ENCODE data around the gene DHRS13.
A peak's percentile ranks its signal among the peaks of the same experiment; 100 is the strongest.

DHRS13 gene, protein sequence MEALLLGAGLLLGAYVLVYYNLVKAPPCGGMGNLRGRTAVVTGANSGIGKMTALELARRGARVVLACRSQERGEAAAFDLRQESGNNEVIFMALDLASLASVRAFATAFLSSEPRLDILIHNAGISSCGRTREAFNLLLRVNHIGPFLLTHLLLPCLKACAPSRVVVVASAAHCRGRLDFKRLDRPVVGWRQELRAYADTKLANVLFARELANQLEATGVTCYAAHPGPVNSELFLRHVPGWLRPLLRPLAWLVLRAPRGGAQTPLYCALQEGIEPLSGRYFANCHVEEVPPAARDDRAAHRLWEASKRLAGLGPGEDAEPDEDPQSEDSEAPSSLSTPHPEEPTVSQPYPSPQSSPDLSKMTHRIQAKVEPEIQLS

DNA sequence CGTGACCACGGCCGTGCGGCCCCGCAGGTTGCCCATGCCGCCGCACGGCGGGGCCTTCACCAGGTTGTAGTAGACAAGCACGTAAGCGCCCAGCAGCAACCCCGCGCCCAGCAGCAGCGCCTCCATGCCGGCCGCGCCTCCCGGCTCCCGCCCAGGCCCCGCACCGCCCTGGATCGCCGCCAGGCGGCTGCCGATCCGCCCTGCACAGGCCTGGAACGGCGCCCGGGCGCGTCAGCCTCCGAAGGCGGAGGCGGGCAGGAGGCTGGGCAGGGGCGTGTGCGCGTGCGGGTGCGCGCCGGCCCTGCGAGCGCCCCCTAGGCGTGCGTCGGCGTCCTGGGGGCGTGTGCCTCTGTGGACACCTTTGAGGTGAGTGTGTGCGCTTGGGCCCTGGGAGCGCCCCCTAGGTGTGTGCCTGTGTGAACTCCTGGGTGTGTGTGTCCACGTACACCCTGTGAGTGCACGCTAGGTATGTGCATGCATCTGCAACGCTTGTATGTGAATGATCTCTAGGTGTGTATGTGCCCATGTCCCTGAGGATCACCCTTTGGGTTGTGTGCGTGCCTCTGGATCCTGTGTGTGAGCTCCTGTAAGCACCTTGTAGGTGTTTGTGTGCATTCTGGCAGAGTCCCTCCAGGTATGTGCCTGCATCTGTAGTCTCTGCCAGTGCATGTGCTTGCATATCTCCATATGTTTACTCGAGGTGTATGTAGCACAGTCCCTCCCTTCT lies at the start of gene DHRS13:
DHRS13 (minus strand) TSS at position 261 of the 727 bp plus-strand sequence; CDS start at position 126, 135 bp downstream.
- peak within 1 kb of the TSS; percentile 58 for H3K4me3 ChIP-seq (ENCODE audit: low read length)
- peak; percentile 74 for DNase-seq (ENCODE audit: low read depth)
- TF ChIP-seq, protein P1, sequence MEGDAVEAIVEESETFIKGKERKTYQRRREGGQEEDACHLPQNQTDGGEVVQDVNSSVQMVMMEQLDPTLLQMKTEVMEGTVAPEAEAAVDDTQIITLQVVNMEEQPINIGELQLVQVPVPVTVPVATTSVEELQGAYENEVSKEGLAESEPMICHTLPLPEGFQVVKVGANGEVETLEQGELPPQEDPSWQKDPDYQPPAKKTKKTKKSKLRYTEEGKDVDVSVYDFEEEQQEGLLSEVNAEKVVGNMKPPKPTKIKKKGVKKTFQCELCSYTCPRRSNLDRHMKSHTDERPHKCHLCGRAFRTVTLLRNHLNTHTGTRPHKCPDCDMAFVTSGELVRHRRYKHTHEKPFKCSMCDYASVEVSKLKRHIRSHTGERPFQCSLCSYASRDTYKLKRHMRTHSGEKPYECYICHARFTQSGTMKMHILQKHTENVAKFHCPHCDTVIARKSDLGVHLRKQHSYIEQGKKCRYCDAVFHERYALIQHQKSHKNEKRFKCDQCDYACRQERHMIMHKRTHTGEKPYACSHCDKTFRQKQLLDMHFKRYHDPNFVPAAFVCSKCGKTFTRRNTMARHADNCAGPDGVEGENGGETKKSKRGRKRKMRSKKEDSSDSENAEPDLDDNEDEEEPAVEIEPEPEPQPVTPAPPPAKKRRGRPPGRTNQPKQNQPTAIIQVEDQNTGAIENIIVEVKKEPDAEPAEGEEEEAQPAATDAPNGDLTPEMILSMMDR (conservative IDR thresholded peaks at IDR 0.05; ENCODE audit: low read length), result peak; percentile 42

DNA sequence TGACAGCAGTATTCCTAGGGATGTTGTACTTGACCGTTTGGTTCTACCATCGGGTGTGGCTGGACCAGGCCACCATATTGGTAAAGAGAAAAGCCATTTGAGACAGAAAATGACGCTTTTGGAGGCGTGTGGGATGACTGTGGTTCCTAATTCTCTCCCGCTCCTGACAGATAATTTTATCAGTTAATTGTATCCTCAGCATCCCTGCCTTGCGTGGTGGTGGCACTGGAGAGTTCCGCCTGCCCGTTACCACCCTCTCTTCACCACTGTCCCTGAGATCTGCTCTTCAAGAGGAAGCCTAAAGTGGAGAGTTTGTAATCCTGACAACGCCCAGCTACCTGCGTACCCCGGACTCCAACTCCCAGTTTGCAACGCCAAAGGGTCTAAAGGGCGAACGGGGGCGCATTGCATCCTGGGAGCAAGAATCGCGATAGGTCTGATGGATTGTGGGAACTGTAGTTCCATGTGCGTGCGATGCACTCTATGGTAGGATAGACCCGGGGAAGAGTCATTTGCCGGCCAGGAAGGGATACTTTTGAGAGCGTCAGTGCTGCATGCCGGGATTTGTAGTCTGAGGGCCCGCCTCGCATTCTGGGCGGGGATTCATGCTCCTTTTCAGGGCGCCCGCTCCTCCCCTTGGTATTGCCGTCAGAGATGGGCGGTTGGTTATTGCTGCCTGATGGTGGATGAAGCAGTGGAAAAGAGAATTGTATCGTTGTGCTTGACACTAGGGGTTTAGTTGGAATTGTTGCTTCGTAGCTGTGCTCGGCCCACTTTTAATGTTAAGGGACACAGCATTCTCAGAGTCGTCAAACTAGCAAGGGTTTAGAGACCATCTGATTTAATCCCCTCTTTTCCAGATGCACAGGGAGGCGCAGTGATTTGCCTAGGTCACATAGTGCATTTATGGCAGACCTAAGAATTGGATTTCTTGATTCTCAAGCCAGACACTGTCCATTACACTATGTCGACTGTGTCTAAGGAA lies 49.4 kb upstream of the DHRS13 start:
- H3K4me3 ChIP-seq (ENCODE audit: low read length), result peak overlapping the region; percentile 94
- DNase-seq (ENCODE audit: low read depth), result peak; percentile 99
- TF ChIP-seq, protein P1 (conservative IDR thresholded peaks at IDR 0.05; ENCODE audit: low read length), result no peak

DNA sequence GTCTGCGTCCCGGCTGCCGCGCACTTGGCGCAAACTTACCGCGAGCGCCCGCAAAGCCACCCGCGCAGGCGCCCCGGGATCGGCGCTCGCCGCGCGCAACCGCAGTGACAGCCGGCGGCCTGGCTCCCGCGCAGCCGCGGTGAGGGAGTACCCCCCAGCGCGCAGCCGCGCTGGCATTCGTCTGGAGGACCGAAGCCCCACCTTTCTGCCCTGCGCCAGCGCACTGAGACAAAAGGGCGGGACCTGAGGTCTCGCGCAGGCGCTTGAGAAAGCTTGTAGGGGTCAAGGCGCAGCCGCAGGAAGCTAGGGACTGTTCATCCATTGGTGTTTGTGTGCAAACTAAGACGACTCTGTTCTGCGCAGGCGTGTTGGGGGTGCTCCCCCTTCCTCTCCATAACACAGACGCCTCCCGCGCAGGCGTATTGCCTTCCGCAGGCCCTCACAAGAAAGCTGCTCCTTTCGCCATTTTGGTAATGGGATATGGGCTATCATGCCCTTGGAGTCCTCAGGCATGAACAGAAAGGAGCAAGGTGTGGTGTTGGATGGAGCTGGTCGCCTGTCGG lies 48.6 kb upstream of the DHRS13 start, which contains the start of gene PHF12:
PHF12 (minus strand) TSS at position 91 of the 563 bp plus-strand sequence. CDS start 558 bp downstream, outside the sequence.
- peak; percentile 100 for DNase-seq (ENCODE audit: low read depth)
- TF ChIP-seq, protein P1 (conservative IDR thresholded peaks at IDR 0.05; ENCODE audit: low read length), result no peak

DNA sequence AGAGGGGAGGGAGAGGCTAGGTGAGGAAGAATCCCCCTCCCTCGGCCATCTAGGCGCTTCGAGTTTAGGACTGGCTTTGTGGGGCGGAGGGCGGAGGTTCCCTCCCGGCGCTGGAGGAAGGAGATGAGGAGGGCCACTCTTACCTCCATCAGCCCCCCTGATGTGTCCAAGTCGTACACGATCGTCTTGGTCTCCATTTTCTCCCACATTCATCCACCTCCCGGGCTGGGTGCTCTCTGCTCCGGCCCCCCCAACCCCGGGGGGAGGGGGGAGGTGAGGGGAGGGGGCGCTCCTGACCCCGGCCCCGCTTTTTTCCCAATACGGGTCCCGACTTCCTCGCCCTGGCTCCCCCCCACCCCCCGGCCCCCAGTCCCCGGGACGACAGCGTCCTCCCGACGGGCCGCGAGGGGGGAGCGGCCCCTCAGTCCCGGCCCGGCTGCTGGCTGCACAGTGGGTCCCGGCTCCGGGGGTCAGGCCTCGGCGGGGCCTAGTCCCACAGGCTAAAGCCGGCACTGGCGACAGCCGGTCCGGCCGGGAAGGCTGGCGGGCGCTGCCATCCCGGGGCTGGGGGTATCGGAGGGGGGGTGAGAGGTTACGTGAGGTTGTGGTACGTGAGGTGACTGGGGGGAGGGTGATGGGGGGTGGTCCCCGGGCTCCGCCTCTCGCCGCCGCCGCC lies 48.0 kb upstream of the DHRS13 start:
- no peak for DNase-seq (ENCODE audit: low read depth)
- TF ChIP-seq, protein P1 (conservative IDR thresholded peaks at IDR 0.05; ENCODE audit: low read length), result no peak
- peak overlapping the region; percentile 92 for H3K4me3 ChIP-seq (ENCODE audit: low read length)

More for the DNA sequence above, 48.6 kb upstream of the DHRS13 start, which contains the start of gene PHF12:
- peak within 1 kb of the TSS; percentile 94 for H3K4me3 ChIP-seq (ENCODE audit: low read length)

DNA sequence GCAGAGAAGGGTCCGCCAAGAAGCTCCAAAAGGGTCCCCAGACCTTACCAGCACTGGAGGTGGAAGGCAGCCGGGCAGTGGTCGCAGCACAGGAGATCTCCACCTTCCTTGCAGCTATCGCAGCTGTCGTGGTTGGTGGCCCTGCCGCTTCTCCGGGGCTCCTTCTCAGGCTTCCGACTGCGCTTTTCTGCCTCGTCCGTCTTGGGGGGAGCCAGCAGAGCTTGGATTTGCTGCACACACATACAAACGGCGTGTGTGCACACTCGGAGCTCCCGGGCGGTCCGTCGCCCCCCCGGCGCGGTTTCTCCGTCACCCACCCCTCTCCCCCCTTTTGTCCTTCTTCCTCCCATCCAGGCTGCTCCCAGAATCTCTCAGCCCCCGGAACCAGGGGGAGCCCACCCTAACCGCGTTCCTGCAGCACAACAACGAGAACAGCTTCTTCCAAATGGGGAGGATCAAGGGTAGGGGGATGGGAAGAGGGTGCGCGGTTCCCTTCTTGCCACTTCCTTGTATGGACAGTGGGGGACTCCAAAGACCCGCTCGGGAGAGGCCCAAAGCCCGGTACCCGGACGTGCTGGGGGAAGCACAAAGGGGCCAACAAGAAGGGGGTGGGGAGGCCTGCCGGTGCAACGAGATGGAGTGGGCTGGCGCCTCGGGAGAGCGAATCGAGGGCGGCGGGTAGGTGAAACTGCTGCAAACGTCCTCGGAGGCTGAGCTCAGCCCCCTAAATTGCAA lies 47.3 kb upstream of the DHRS13 start:
- peak; percentile 32 for DNase-seq (ENCODE audit: low read depth)
- peak overlapping the region; percentile 92 for H3K4me3 ChIP-seq (ENCODE audit: low read length)
- TF ChIP-seq, protein P1 (conservative IDR thresholded peaks at IDR 0.05; ENCODE audit: low read length), result no peak
